ENCODE data around the gene NCKIPSD.
A peak's percentile ranks its signal among the peaks of the same experiment; 100 is the strongest.

The NCKIPSD gene

DNA sequence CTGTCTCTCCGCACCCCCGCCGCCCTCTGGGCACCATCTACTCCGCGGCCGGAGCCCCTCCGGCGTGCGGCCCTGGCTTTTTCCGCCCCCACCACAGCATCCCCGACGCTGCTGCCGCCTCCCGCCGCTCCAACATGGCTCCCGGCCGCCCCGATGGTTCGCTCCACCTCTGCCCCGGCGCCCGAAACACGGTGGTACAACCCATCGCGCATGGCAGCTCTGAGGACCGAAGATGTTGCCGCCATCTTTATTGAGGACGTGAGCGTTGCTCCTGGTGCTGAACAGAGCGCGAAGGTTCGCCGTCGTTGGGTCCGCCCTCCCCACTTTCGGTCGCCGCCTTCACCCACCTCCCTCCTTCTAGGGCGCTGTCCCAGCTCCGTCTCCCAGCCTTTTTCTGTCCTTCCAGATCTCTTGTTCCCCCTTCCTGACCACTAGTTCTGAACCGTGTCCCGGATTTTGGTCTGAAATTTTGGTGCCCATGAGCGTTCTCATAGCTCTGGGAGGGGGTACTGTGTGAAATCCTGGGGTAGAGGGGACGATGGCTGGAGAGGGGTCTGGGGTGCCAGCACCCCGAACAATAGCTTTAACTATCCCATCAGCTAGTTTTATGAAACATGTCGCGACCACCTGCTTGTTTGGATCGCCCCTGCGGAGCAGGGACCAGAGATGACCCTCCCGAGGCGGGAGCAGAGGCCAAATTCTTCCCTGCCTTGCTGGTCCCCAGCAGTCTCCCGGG lies 22.8 kb downstream of the NCKIPSD start, which contains the start of gene CELSR3:
Gene CELSR3, minus strand, starts transcription at position 134 of the 736 bp plus-strand sequence. CDS start 252 bp downstream, outside the sequence.
- peak within 1 kb of the TSS; percentile 72 for H3K4me3 ChIP-seq (ENCODE audit: low read length)
- TF ChIP-seq, protein P1, sequence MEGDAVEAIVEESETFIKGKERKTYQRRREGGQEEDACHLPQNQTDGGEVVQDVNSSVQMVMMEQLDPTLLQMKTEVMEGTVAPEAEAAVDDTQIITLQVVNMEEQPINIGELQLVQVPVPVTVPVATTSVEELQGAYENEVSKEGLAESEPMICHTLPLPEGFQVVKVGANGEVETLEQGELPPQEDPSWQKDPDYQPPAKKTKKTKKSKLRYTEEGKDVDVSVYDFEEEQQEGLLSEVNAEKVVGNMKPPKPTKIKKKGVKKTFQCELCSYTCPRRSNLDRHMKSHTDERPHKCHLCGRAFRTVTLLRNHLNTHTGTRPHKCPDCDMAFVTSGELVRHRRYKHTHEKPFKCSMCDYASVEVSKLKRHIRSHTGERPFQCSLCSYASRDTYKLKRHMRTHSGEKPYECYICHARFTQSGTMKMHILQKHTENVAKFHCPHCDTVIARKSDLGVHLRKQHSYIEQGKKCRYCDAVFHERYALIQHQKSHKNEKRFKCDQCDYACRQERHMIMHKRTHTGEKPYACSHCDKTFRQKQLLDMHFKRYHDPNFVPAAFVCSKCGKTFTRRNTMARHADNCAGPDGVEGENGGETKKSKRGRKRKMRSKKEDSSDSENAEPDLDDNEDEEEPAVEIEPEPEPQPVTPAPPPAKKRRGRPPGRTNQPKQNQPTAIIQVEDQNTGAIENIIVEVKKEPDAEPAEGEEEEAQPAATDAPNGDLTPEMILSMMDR (IDR thresholded peaks at IDR 0.05; ENCODE audit: insufficient read depth, low read depth, low read length, missing control alignments): no peak
- peak; percentile 96 for DNase-seq (ENCODE audit: low read depth)

DNA sequence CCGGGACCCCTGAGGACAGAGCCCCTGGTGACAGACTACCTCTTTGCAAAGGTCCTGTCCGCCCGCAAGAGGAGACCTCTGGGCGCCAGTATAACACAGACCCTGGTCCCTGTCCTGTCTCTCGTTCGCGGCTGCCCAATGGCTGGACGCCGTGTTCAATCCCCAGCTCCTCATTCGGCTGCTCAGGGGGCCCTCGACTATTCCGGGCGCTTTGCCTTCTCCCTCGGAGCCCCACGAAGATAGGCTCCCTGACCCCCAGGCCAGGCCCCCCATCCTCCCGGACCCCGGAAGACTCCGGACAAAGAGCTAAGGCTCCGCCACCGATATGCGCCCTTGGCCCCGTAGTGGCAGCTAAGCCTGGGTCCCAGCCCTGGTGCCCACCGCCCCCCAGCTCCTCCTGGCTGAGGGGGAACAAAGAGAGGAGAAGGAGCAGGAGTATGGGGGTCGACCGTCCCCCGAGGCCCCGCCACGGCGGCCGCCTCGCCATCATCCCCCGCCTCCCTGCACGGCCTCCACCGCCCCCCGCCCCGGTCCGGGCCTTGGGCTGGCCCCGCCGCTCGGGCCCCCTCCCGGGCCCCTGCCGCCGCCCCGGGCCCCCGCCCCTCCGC lies 23.5 kb downstream of the NCKIPSD start:
- H3K4me3 ChIP-seq (ENCODE audit: low read length): peak overlapping the region; percentile 16

DNA sequence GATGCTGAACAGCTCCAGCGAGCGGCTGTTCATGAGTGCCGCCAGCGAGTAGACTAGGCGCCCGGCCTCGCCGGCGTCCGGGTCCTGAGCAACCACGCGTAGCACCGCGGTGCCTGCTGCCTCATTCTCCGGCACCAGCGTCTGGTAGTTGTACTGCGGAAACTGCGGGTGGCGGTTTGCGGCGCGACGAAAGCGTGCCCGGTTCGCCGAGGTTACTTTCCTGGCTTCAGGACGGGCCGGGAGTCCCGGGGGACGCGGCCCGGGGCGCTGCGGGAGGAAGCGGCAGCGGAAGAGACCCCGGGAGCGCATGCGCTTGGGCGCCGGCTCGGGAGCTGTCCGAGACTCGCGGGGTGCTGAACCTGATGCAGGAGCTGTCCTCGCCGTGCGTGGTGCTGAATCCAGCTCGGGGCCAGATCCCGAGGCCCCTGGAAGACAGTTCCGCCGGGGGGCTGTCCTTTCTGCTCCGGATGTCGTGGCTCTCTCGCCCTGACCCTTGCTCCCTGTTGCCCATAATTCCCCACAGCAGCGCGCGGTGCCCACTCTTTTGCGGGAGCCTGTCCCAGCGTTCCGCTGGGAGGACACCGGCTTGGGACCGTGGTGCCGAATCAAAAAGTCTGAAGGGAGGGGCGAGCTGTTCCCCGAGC lies 24.1 kb downstream of the NCKIPSD start:
- TF ChIP-seq, protein P1 (IDR thresholded peaks at IDR 0.05; ENCODE audit: insufficient read depth, low read depth, low read length, missing control alignments): no peak
- DNase-seq (ENCODE audit: low read depth): peak; percentile 61
- peak overlapping the region; percentile 33 for H3K4me3 ChIP-seq (ENCODE audit: low read length)

More for the DNA sequence above, 23.5 kb downstream of the NCKIPSD start:
- no peak for DNase-seq (ENCODE audit: low read depth)
- TF ChIP-seq, protein P1 (IDR thresholded peaks at IDR 0.05; ENCODE audit: insufficient read depth, low read depth, low read length, missing control alignments): no peak

DNA sequence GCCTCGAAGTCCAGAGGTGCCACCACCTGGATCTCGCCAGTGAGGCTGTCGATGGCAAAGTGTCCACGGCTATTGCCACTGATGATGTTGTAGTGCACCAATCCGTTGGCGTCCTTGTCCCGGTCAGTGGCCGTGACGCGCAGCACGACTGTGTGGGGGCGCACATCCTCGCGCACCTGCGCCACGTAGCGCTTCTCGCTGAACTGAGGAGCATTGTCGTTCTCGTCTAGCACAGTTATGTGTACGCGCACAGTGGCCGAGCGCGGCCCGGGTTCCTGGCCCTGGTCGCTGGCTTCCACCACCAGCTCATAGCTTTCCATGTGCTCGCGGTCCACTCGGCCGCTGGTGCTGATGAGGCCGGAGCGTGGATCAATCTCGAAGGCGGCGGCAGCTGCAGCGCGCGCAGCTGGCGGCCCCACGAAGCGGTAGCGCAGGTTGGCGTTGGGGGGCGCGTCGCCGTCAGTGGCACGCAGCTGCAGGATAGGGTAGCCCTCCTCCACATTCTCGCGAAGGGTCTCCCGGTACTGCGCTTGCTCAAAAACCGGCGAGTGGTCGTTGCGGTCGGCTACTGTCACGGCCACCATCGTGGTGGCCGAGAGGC lies 24.8 kb downstream of the NCKIPSD start:
- DNase-seq (ENCODE audit: low read depth): no peak
- TF ChIP-seq, protein P1 (IDR thresholded peaks at IDR 0.05; ENCODE audit: insufficient read depth, low read depth, low read length, missing control alignments): no peak
- H3K4me3 ChIP-seq (ENCODE audit: low read length): no peak overlapping the region

DNA sequence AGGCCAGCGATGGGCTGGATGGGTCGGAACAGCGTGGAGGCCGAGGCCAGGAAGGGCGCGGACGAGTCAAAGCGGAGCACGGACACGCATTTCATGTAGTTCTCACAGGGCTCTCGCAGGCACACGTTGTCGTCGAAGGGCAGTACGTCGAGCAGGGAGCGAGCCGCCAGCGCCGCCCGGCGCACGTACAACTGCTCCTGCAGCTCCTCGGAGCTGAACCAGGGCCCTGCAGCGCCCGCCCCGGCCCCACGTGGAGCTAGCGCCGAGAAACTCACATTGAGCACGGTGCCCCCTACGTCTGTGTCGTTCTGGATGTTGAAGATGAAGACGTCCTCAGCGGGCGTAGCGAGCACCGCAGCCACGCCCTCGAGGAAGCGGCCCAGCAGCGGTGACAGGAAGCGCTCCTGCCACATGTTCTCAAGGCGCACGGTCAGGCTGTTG lies 28.9 kb downstream of the NCKIPSD start:
- TF ChIP-seq, protein P1 (IDR thresholded peaks at IDR 0.05; ENCODE audit: insufficient read depth, low read depth, low read length, missing control alignments): no peak
- peak overlapping the region; percentile 38 for H3K4me3 ChIP-seq (ENCODE audit: low read length)
- no peak for DNase-seq (ENCODE audit: low read depth)

DNA sequence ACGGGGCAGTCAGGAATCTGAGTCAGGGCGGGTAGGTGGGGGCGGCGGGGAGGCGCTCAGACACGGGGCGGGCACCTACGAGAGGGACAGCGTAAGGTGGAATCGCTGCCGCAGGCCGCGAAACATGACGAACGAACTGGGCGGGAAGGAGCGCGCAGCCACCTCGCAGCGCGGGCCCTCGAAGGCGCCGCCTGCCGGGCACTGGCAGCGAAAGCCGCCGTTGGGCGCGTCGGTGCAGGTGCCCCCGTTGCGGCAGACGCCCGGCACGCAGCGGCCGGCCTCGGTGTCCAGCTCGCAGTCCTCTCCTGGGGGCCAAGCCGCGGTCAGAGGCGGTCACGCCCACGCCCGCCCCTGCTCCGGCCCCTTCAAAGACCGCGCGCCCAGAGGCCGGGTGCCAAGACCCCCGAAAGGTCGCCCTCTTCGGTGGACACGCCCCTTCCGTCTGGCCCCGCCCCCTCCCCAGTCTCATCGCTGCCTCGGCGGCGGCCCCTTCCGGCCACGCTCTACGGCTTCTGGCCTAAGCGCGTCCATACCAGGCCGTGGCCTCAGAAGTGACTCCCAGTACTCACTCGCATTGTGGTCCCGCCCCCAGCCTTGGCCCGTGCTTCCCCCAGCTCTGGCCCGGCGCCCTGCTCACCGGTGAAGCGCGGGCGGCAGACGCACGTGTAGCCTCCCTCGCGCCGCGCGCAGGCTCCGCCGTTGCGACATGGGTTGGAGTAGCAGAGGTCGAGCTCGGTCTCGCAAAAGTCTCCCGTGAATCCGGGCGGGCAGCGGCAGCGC lies 29.5 kb downstream of the NCKIPSD start:
- TF ChIP-seq, protein P1 (IDR thresholded peaks at IDR 0.05; ENCODE audit: insufficient read depth, low read depth, low read length, missing control alignments): peak; percentile 31
- DNase-seq (ENCODE audit: low read depth): peak; percentile 91
- peak overlapping the region; percentile 38 for H3K4me3 ChIP-seq (ENCODE audit: low read length)
